Aorta (tissue), 5 donors: ENCODE data around the gene MAP2K5. TPM values are rescaled to one million over a fixed set of nuclear protein-coding genes. Genes with fewer than 3 reads are reported as not detected.

Source experiments
- ATAC-seq: fragments of 200-7000 bp; cut with Tn5 transposase; one replicate; pipeline ENCODE4 v1.9.1; 2022; ENCODE audit warnings: moderate library complexity; ENCODE audit not compliant: low FRiP score
- DNase-seq, 2 donors: peaks; one replicate each; pipeline ENCODE4 v3.0.0-alpha.2; 2020
- H3K27ac ChIP-seq, 2 donors: one replicate each; pipeline ENCODE4 v1.5.1; 2013; ENCODE audit warnings: low read length in 2 of 2, mild to moderate bottlenecking in 2 of 2, moderate library complexity in 2 of 2, control low read depth in 1 of 2, inconsistent platforms in 1 of 2, low read depth in 1 of 2
- H3K27me3 ChIP-seq, 2 donors: one replicate each; pipeline ENCODE4 v1.6.1; 2013; ENCODE audit warnings: control low read depth in 1 of 2, low read length in 1 of 2, mild to moderate bottlenecking in 1 of 2, moderate library complexity in 1 of 2; ENCODE audit not compliant: insufficient read depth in 2 of 2, control insufficient read depth in 1 of 2
- H3K36me3 ChIP-seq, 2 donors: one replicate each; pipeline ENCODE4 v1.6.1; 2013; ENCODE audit warnings: control low read depth in 1 of 2, low read length in 1 of 2, mild to moderate bottlenecking in 1 of 2; ENCODE audit not compliant: insufficient read depth in 2 of 2, control insufficient read depth in 1 of 2
- H3K4me1 ChIP-seq, 2 donors: one replicate each; pipeline ENCODE4 v1.6.1; 2013; ENCODE audit warnings: low read length in 2 of 2, control low read depth in 1 of 2, mild to moderate bottlenecking in 1 of 2, moderate library complexity in 1 of 2; ENCODE audit not compliant: insufficient read depth in 2 of 2, control insufficient read depth in 1 of 2
- H3K4me3 ChIP-seq, 2 donors: one replicate each; pipeline ENCODE4 v1.5.1; 2013; ENCODE audit warnings: low read length in 2 of 2, control low read depth in 1 of 2, mild to moderate bottlenecking in 1 of 2
- H3K9me3 ChIP-seq: one replicate; pipeline ENCODE4 v1.6.1; 2013; ENCODE audit warnings: mild to moderate bottlenecking, low read length; ENCODE audit not compliant: control insufficient read depth
- WGBS, 2 donors: extraction: QIAGEN DNeasy Blood & Tissue Kit; methylation state at CpG; one replicate each; pipeline ENCODE4 v1.1.7; 2013; 5-methylcytosine and 5-hydroxymethylcytosine counted together
- intact Hi-C, 2 donors: fragments of 100-400 bp; cut with DNase I; formaldehyde crosslinking; loops; one replicate each; pipeline versions ENCODE4 v1.14.2 to v1.15.0; 2022
- polyA plus RNA-seq, 2 donors: library from polyadenylated mRNA; stranded (reverse); fragments of 200-250 nt; gene quantifications; one replicate each; pipeline ENCODE4 v1.2.3, GENCODE V29; 2013
- total RNA-seq, 2 donors: library from RNA; stranded (reverse); fragmentation: NEBNext Ultra II Directional; extraction: Animal tissue kit (Norgen Biotek cat#: 25700); gene quantifications; one replicate each; pipeline ENCODE4 v1.2.1, GENCODE V29; 2021
- donor health status: healthy with polysubstance abuse.
- donor health status: Bipolar disorder and iron deficiency.
- donor health status: DM: no; HTN: no; CAD: no.
- donor health status: DM: no; HTN: no; CAD: no.
- donor health status: DM: yes; HTN: yes; CAD: no.

The MAP2K5 gene
- total and polyA plus RNA-seq, 4 donors = 7.3 to 29.2 (median 17.1) TPM

DNA sequence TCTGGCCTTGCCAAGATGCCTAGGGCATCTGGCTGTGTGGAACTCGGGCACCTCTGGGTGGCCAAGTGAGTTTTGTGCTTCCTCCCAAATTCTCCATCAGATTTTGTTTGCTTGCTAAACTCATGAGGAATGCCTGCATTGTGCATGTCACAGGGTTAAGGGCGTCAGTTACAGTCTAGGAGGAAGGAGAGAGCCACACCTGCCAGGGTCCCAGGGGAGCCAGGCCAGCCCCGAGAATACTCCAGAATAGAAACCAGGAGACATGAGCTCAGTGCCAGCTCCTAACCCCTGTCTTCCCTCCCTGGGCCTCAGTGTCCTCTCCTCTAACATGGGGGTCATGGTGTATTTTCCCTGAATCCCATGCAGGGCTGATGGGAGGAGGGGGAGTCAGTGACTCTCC is 260.8 kb downstream of the MAP2K5 start:
- H3K9me3 ChIP-seq = no peaks in the 10 kb centered on the region
- WGBS, 2 donors = 71 to 80% methylated on average over 3 of the region's 3 CpGs
- intact Hi-C loops = no loop called here

DNA sequence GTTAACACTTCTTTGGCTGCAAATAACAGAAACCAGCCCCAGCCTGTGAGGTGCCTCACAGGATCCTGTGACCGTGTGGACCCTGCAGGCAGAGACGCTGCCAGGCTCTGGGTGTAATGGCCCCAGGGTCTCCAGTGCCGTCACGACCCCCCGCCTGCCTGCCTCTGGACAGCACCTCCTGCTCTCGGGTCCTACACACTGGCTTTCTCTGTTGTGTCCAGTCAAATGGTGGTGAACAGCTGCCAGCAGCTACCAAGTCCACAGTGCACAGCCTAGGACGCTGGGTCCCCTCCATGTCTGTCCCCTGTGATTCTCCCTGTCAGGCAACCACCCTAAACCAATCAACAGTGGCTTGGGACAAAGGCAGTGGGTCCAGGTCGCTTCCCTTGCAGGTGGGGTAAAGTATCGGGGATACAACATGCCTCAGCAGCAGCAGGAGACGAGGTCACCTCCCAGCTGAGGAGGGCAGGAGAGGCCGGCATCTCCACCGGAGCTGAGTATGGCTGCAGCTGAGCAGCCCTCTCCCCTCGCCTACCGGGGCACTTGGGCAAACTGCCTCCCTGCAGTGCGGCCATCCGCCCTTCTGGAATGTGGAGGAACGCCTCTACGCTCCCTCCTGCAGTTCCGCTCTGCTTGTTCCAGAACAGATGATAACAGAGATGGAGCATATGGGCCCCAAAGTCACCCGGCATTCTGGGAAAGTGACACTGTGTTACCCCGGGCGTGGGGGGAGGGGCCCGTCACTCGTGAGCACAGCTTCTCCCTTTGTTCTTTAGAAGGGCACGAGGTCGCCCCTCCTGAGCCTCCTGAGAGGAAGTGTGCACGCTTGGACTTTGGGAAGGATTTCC is 261.7 kb downstream of the MAP2K5 start:
- Histone ChIP-seq H3K36me3 (peaks cover 0 to 2% of the 10 kb centered on the region in 2 donors), H3K4me3 (no peak overlapping the region), H3K27ac (no peak overlapping the region), H3K27me3 (no peaks in the 10 kb centered on the region), H3K4me1 (no peaks in the 10 kb centered on the region), H3K9me3 (no peaks in the 10 kb centered on the region)
- intact Hi-C loops = no loop called here
- 81 to 83% methylated on average over 27 of the region's 27 CpGs for WGBS, 2 donors
- DNase-seq = peak in 1 of 2 donors; percentile 63
- ATAC-seq = no peak

More for the DNA sequence above, 260.8 kb downstream of the MAP2K5 start:
- H3K27me3 ChIP-seq = no peaks in the 10 kb centered on the region
- no peak for DNase-seq
- no peak overlapping the region for H3K27ac ChIP-seq
- ATAC-seq = no peak
- H3K4me1 ChIP-seq = no peaks in the 10 kb centered on the region
- H3K4me3 ChIP-seq = no peak overlapping the region
- H3K36me3 ChIP-seq = peaks cover 0 to 2% of the 10 kb centered on the region in 2 donors

DNA sequence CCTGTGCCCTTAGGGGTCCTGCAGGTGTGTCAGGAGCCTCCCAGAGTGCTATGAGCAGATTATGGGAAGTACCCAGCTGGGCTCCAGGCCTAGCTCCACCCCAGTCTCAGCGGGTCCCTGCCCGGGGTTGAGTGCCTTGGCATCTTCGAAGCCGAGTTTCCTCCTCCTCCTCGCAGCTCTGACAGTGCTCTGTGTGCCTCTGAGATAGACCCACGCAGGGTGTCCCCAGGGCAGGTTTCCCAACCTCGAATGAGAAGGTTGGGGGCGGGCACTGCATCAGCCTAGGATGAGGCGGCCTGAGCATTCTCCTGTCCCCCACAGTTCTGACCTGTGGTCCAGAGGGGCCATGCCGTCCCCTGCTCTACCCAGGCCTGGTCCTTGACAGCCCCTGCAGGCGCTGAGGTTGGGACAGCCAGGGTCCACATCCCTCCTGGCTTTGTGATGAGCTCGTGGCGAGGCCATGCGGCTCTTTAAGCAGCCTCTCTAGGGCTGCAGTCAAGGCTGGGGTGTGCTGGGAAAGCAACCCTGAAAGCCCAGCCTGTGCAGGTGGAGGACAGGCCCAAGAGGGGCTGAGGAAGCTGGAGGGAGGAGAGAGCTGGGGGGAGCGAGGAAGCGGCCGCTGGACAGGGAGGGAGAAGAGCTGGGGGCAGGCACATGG is 262.6 kb downstream of the MAP2K5 start:
- DNase-seq (peak in 1 of 2 donors; percentile 64), ATAC-seq (no peak)
- H3K27me3 ChIP-seq = no peaks in the 10 kb centered on the region
- no peak overlapping the region for H3K27ac ChIP-seq
- H3K4me3 ChIP-seq = no peak overlapping the region
- H3K4me1 ChIP-seq = no peaks in the 10 kb centered on the region
- intact Hi-C loops = no loop called here
- H3K36me3 ChIP-seq = peaks cover 0 to 2% of the 10 kb centered on the region in 2 donors
- H3K9me3 ChIP-seq = no peaks in the 10 kb centered on the region
- 86 to 88% methylated on average over 17 of the region's 17 CpGs for WGBS, 2 donors

DNA sequence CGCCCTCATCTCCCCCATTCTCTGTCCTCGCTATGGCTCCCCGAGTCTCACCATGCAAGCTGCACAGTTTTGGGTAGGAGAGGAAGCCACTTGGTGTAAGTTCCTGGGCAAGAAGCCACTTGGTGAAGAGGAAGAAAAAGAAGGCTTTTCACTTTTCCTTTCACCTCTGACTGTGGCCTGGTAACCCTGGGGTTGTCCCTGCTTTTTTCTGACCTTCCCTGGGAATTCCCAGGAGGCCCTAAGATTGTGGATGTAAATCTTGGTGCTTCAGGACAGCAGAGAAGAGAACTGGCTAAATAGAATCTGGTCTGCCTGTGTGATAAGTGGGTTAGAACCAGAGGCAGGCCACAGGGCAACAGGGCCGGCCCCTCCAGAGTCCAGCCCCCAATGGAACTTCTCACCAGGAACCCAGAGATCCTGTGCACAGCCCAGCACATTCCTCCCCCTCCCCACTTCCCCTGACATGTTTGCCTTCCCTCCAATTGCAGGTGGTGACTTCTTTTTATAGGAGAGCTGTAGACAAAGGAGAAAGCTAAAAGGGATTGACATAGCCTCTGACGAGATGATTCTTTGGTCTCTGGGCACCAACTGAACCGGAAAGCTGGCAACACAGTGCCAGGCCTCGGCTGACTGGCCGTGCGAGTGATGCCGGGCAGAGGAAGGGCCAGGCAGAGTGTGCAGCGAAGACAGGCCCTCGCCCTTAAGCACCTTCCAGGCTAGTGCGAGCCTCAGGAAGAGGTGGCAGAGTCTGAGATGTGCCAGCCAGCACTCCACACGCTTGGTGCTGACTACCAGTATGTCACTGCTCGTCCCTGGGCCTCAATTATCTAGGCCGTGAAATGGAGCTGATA is 263.4 kb downstream of the MAP2K5 start:
- ATAC-seq (no peak), DNase-seq (no peak)
- H3K4me1 ChIP-seq = no peaks in the 10 kb centered on the region
- peaks cover 0 to 2% of the 10 kb centered on the region in 2 donors for H3K36me3 ChIP-seq
- H3K4me3 ChIP-seq = no peak overlapping the region
- WGBS, 2 donors = 90 to 91% methylated on average over 16 of the region's 16 CpGs
- intact Hi-C loops = no loop called here
- no peak overlapping the region for H3K27ac ChIP-seq
- H3K9me3 ChIP-seq = no peaks in the 10 kb centered on the region
- H3K27me3 ChIP-seq = no peaks in the 10 kb centered on the region

DNA sequence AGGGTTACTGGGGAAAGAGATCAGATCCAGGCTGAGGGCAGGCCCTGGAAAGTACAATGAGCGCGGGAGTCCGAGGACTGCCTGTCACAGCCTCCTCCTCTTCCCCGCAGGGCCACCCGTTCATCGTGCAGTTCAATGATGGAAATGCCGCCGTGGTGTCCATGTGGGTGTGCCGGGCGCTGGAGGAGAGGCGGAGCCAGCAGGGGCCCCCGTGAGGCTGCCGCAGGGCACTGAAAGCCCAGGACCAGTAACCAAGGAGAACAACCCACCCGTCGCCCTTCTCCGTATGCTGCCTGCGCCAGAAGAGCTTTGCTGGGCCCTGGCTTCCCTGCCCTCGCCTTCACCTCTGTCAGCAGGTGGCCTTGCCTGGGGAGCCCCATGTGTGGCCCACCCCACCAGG is 264.0 kb downstream of the MAP2K5 start:
- Histone ChIP-seq H3K4me1 (no peaks in the 10 kb centered on the region), H3K4me3 (no peak overlapping the region), H3K36me3 (peaks cover 0 to 2% of the 10 kb centered on the region in 2 donors), H3K27me3 (no peaks in the 10 kb centered on the region), H3K27ac (no peak overlapping the region), H3K9me3 (no peaks in the 10 kb centered on the region)
- DNase-seq (peak in 1 of 2 donors; percentile 51), ATAC-seq (no peak)
- intact Hi-C loops = no loop called here
- WGBS, 2 donors = 94 to 95% methylated on average over 18 of the region's 18 CpGs

DNA sequence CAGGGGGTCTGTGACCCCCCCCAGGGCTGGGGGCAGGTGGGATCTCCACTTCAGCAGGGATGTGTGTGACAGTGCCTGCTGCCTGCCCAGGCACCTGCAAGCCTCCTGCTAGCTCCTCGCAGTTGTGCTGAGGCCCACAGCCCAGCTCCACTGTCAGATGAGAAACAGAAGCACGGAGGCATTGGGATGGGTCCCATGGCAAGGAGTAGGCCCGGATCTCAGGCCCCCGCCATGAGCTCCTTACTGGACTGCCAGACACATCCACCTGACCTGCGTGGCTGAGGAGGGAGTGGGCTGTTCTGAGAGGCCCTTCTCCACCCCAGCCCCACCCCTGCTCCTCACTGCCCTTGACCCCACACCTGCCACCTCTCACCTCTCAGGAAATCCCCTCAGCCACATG is 264.6 kb downstream of the MAP2K5 start:
- ATAC-seq (no peak), DNase-seq (peak in 1 of 2 donors; percentile 51)
- Histone ChIP-seq H3K9me3 (no peaks in the 10 kb centered on the region), H3K4me3 (no peak overlapping the region), H3K27ac (no peak overlapping the region), H3K4me1 (no peaks in the 10 kb centered on the region), H3K36me3 (peaks cover 0 to 2% of the 10 kb centered on the region in 2 donors), H3K27me3 (no peaks in the 10 kb centered on the region)
- intact Hi-C loops = no loop called here
- 94 to 95% methylated on average over 5 of the region's 5 CpGs for WGBS, 2 donors

DNA sequence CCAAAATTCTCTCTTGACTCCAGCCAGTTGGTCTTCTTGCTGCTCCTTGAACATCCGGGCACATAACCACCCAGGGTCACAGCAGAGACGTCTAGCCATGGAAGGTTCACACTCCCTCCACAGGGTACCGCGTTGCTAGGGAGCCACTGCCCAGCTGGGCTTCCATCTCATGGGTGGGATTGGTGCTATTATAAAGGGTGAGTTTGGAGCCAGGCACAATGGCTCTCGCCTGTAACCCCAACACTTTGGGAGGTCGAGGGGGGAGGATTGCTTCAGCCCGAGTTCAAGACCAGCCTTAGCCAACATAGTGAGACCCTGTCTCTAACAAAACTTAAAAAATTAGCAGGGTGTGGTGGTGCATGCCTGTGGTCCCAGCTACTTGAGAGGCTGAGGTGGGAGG is 265.3 kb downstream of the MAP2K5 start:
- DNase-seq (no peak), ATAC-seq (no peak)
- Histone ChIP-seq H3K27me3 (no peaks in the 10 kb centered on the region), H3K9me3 (no peaks in the 10 kb centered on the region), H3K27ac (no peak overlapping the region), H3K4me3 (no peak overlapping the region), H3K36me3 (peaks cover 0 to 2% of the 10 kb centered on the region in 2 donors), H3K4me1 (no peaks in the 10 kb centered on the region)
- intact Hi-C loops = no loop called here
- 95 to 97% methylated on average over 7 of the region's 7 CpGs for WGBS, 2 donors

DNA sequence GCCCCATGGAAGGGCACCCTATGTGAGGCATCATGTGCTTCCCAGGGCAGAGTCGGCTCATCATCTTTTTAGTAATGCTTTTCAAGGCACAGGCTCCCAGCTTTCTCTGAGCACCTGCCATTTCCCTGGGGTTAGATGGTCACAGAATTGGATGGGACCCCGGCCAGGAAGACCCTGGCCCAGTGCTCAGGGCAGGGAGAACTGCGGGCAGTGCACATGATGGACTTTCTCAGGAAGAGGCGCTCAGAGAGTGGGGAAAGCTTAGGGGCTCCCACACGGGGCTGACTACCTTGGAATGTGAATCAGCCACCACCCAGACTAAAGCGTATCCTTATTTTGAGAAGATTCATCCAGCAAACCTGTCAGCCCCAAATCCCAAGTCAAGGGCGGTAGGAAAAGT is 266.3 kb downstream of the MAP2K5 start:
- ATAC-seq (no peak), DNase-seq (no peak)
- H3K27me3 ChIP-seq = no peaks in the 10 kb centered on the region
- H3K27ac ChIP-seq = no peak overlapping the region
- no peaks in the 10 kb centered on the region for H3K9me3 ChIP-seq
- intact Hi-C loops = no loop called here
- H3K36me3 ChIP-seq = peaks cover 0 to 2% of the 10 kb centered on the region in 2 donors
- 84 to 92% methylated on average over 7 of the region's 7 CpGs for WGBS, 2 donors
- H3K4me3 ChIP-seq = no peak overlapping the region
- H3K4me1 ChIP-seq = no peaks in the 10 kb centered on the region
